MM.1S (cell line): ENCODE measurements around the gene ZFR.
"Not testable (repeated sequence)": the region's sequence is repeated elsewhere in the genome, so short reads cannot be mapped to it uniquely, and the experiment has no call there.

Source experiments
- DNase-seq: peaks from one replicate; pipeline ENCODE4 v3.0.0-alpha.2; 2015
- H2AFZ ChIP-seq: fragments of 300-600 bp; sonication (generic); 2 replicates; pipeline ENCODE4 v1.6.0; 2016; ENCODE audit warnings: antibody characterized with exemption, low read length
- H3F3A ChIP-seq: fragments of 300-600 bp; sonication (generic); 2 replicates; pipeline ENCODE4 v1.6.1; 2016; ENCODE audit warnings: mild to moderate bottlenecking, antibody characterized with exemption, low read length, moderate library complexity, mixed read lengths; ENCODE audit not compliant: insufficient read depth
- H3K27ac ChIP-seq: fragments of 300-600 bp; sonication (generic); 2 replicates; pipeline ENCODE4 v1.5.1; 2016; ENCODE audit warnings: mild to moderate bottlenecking, low read length
- H3K27me3 ChIP-seq: fragments of 300-600 bp; sonication (generic); replicated peaks from 2 replicates; pipeline ENCODE4 v1.6.0; 2016; ENCODE audit warnings: low read length; ENCODE audit not compliant: insufficient read depth
- H3K36me3 ChIP-seq: fragments of 300-600 bp; sonication (generic); replicated peaks from 2 replicates; pipeline ENCODE4 v1.6.1; 2016; ENCODE audit warnings: mild to moderate bottlenecking, low read length, mixed read lengths; ENCODE audit not compliant: insufficient read depth
- H3K4me1 ChIP-seq: fragments of 300-600 bp; sonication (generic); 2 replicates; pipeline ENCODE4 v1.6.1; 2016; ENCODE audit warnings: low read length, mixed read lengths
- H3K4me2 ChIP-seq: fragments of 300-600 bp; sonication (generic); 2 replicates; pipeline ENCODE4 v1.6.0; 2016; ENCODE audit warnings: low read depth, low read length
- H3K4me3 ChIP-seq: fragments of 300-600 bp; sonication (generic); 2 replicates; pipeline ENCODE4 v1.5.1; 2016; ENCODE audit warnings: low read length, mixed read lengths
- H3K79me2 ChIP-seq: fragments of 300-600 bp; sonication (generic); 2 replicates; pipeline ENCODE4 v1.6.1; 2016; ENCODE audit warnings: mixed run types, low read length, mixed read lengths
- H3K9ac ChIP-seq: fragments of 300-600 bp; sonication (generic); 2 replicates; pipeline ENCODE4 v1.6.1; 2016; ENCODE audit warnings: low read length, mixed read lengths
- H3K9me2 ChIP-seq: fragments of 300-600 bp; sonication (generic); replicated peaks from 2 replicates; pipeline ENCODE4 v1.6.1; 2016; ENCODE audit warnings: mild to moderate bottlenecking, low read length, mixed read lengths; ENCODE audit not compliant: insufficient read depth
- H3K9me3 ChIP-seq: fragments of 300-600 bp; sonication (generic); replicated peaks from 2 replicates; pipeline ENCODE4 v1.6.1; 2016; ENCODE audit warnings: mild to moderate bottlenecking, low read length, mixed read lengths; ENCODE audit not compliant: insufficient read depth
- H4K20me1 ChIP-seq: fragments of 300-600 bp; sonication (generic); 2 replicates; pipeline ENCODE4 v1.6.1; 2016; ENCODE audit warnings: mild to moderate bottlenecking, low read length, moderate library complexity, mixed read lengths; ENCODE audit not compliant: insufficient read depth
- EZH2 ChIP-seq: fragments of 300-600 bp; sonication (generic); optimal IDR thresholded peaks from 2 replicates; pipeline ENCODE3; 2017; ENCODE audit warnings: low read depth, mild to moderate bottlenecking, antibody characterized with exemption, low read length, mixed read lengths
- EZH2phosphoT487 ChIP-seq: fragments of 300-600 bp; sonication (generic); IDR thresholded peaks from 2 replicates; pipeline ENCODE4 v1.6.1; 2018; ENCODE audit warnings: antibody characterized with exemption, low read length
- TF ChIP-seq, protein P1 (sequence below): fragments of 300-600 bp; sonication (generic); IDR thresholded peaks from 2 replicates; pipeline ENCODE4 v1.5.1; 2016; ENCODE audit warnings: antibody characterized with exemption, low read length, mixed read lengths

The ZFR gene

DNA sequence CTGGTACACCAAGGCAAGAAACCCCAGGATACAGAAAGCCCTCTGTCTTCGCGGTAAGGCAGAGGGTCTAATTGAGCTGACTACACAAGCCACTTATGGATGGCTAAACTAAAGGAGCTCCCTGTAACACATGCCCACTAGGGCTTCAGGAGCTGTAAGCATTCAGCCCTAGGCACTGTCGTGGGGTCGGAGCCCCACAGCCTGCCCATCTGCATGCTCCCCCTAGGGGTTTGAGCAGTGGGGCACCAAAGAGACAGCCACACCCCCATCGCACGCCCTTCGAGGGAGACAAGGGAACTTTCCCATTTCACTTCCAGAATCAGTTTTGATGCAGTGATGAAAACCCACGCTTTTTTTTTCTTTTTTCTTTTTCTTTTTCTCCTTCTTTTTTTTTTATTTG, 120.8 kb downstream of the ZFR start:
- TF ChIP-seq, protein P1, sequence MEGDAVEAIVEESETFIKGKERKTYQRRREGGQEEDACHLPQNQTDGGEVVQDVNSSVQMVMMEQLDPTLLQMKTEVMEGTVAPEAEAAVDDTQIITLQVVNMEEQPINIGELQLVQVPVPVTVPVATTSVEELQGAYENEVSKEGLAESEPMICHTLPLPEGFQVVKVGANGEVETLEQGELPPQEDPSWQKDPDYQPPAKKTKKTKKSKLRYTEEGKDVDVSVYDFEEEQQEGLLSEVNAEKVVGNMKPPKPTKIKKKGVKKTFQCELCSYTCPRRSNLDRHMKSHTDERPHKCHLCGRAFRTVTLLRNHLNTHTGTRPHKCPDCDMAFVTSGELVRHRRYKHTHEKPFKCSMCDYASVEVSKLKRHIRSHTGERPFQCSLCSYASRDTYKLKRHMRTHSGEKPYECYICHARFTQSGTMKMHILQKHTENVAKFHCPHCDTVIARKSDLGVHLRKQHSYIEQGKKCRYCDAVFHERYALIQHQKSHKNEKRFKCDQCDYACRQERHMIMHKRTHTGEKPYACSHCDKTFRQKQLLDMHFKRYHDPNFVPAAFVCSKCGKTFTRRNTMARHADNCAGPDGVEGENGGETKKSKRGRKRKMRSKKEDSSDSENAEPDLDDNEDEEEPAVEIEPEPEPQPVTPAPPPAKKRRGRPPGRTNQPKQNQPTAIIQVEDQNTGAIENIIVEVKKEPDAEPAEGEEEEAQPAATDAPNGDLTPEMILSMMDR, result no peak
- TF ChIP-seq EZH2, result no peak
- no peak for TF ChIP-seq EZH2phosphoT487
- Histone ChIP-seq H3K4me3 (no peak overlapping the region), H3K79me2 (no peaks in the 10 kb centered on the region), H3F3A (peaks cover 22% of the 10 kb centered on the region), H2AFZ (no peak overlapping the region), H3K9ac (no peak overlapping the region), H3K9me3 (no peaks in the 10 kb centered on the region), H3K36me3 (no peaks in the 10 kb centered on the region), H3K27me3 (no peaks in the 10 kb centered on the region), H3K4me2 (no peak overlapping the region), H3K27ac (no peak overlapping the region), H3K9me2 (no peaks in the 10 kb centered on the region), H4K20me1 (no peaks in the 10 kb centered on the region), H3K4me1 (peaks cover 17% of the 10 kb centered on the region)
- no peak for DNase-seq

DNA sequence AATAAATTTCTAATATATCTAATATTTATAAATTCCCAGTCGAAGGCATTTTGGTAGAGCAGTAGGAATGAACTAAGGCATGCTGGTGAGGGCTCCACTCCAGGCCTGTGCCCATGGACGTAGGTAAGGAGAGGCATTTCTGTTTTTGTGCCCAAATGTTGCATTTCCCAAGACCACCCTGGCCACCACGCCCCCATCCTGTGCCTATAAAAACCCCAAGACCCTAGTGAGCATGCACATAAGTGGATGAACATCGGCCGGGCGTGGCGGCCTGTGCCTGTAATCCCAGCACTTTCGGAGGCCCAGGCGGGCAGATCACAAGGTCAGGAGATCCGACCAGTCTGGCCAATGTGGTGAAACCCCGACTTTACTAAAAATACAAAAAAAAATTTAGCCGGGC, 121.7 kb downstream of the ZFR start:
- no peak overlapping the region for H3K27ac ChIP-seq
- H3K9ac ChIP-seq, result no peak overlapping the region
- no peak for DNase-seq
- no peak for TF ChIP-seq EZH2phosphoT487
- TF ChIP-seq, protein P1, result no peak
- no peak for TF ChIP-seq EZH2
- H3K4me1 ChIP-seq, result peaks cover 17% of the 10 kb centered on the region
- H4K20me1 ChIP-seq, result no peaks in the 10 kb centered on the region
- H3K79me2 ChIP-seq, result no peaks in the 10 kb centered on the region
- peaks cover 22% of the 10 kb centered on the region for H3F3A ChIP-seq
- H3K9me2 ChIP-seq, result no peaks in the 10 kb centered on the region
- no peak overlapping the region for H2AFZ ChIP-seq
- H3K27me3 ChIP-seq, result no peaks in the 10 kb centered on the region
- no peak overlapping the region for H3K4me2 ChIP-seq
- H3K36me3 ChIP-seq, result no peaks in the 10 kb centered on the region
- H3K4me3 ChIP-seq, result no peak overlapping the region
- no peaks in the 10 kb centered on the region for H3K9me3 ChIP-seq

DNA sequence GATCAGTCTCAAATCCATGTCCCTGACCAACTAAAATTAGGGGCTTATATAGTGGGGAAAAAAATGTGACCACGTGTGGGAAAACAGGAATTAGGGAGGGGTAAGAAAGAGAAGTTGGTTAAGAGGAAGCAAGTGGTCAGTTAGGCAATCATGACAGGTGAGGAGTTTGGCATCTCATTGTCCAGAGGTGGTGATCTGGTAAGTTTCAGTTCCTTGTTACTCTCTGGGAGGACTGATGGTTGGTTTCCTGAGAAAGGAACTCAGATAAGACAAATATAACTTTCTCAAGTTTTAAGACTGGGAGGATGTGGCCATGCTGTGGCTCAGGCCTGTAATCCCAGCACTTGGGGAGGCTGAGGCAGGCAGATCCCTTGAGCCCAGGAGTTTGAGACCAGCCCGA, 122.8 kb downstream of the ZFR start:
- H2AFZ ChIP-seq, DNase-seq, H3K27ac ChIP-seq, H3K27me3 ChIP-seq, H4K20me1 ChIP-seq, H3K36me3 ChIP-seq, H3K9me2 ChIP-seq, H3K9me3 ChIP-seq, H3K4me2 ChIP-seq, H3K79me2 ChIP-seq, H3K9ac ChIP-seq, H3K4me3 ChIP-seq: not testable (repeated sequence)
- Histone ChIP-seq H3K4me1 (peaks cover 15% of the 10 kb centered on the region), H3F3A (peaks cover 20% of the 10 kb centered on the region)

DNA sequence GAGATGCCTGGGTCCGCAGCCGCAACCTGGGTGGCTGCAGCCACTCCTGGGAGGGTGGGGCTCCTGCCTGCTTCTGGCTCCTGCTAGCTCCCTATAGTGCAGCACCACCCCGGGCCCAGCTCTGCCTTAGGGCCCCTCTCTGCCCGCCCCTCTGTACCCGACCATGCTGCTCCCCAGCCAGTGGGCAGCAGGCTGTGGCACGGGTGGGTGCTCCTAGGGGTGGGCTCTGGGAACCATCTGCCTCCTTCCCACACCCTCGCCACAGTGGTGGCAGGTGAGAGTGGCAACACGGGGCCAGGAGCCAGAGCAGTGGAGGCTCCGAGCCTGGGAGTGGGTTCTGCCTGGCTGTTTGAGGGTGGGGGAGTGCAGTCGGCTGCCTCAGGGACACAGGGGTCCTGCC, 124.0 kb downstream of the ZFR start:
- H2AFZ ChIP-seq, result no peak overlapping the region

More for the DNA sequence above, 124.0 kb downstream of the ZFR start:
- Histone ChIP-seq H4K20me1 (no peaks in the 10 kb centered on the region), H3K9me2 (no peaks in the 10 kb centered on the region), H3F3A (peaks cover 9% of the 10 kb centered on the region), H3K9me3 (no peaks in the 10 kb centered on the region), H3K79me2 (no peaks in the 10 kb centered on the region), H3K9ac (no peak overlapping the region), H3K4me2 (no peak overlapping the region), H3K27me3 (no peaks in the 10 kb centered on the region), H3K27ac (no peak overlapping the region), H3K36me3 (no peaks in the 10 kb centered on the region), H3K4me3 (no peak overlapping the region), H3K4me1 (peaks cover 3% of the 10 kb centered on the region; the same call in 1 of the 2 replicates)
- no peak for DNase-seq
- TF ChIP-seq EZH2 (no peak), EZH2phosphoT487 (no peak)
- TF ChIP-seq, protein P1, result no peak
